Caco-2 (cell line): ENCODE data around the gene COL4A3. TPM values are rescaled to one million over a fixed set of nuclear protein-coding genes. Genes with fewer than 3 reads are reported as not detected.

Experiments
- BruUV-seq: library from RNA; stranded (reverse); fragments of 400-500 nt; replicated peaks from 2 replicates; lab custom pipeline; 2021; lab: Mats Ljungman, UMichigan
- CTCF ChIA-PET: fragments of 300-600 bp; sonication (Branson Sonifier 250); formaldehyde crosslinking; loops from one replicate; lab custom pipeline; 2022; ENCODE audit warnings: antibody characterized with exemption; lab: Charles Lee
- POLR2A ChIA-PET: fragments of 300-600 bp; sonication (Branson Sonifier 250); formaldehyde crosslinking; loops from one replicate; lab custom pipeline; 2022; ENCODE audit warnings: antibody characterized with exemption; lab: Charles Lee
- DNase-seq, 2 experiments: peaks; one replicate each; pipeline versions ENCODE4 v3.0.0 to v3.0.0-alpha.2; 2020 to 2022
- H3K27me3 ChIP-seq: replicated peaks from 2 replicates; pipeline ENCODE4 v1.6.0; 2011; ENCODE audit warnings: low read length; ENCODE audit not compliant: control insufficient read depth, insufficient read depth
- H3K36me3 ChIP-seq: 2 replicates; pipeline ENCODE4 v1.5.1; 2011; ENCODE audit warnings: low read length; ENCODE audit not compliant: control insufficient read depth, insufficient read depth
- H3K4me1 ChIP-seq: fragments of 250-450 bp; sonication (Bioruptor Pico); 2 replicates; pipeline ENCODE4 v1.5.1; 2020; ENCODE audit warnings: mild to moderate bottlenecking
- H3K4me3 ChIP-seq: 2 replicates; pipeline ENCODE4 v1.5.1; 2011; ENCODE audit warnings: low read depth, mild to moderate bottlenecking, control low read depth, low read length
- H3K9me3 ChIP-seq: fragments of 250-450 bp; sonication (Bioruptor Pico); 2 replicates; pipeline ENCODE4 v1.5.1; 2020; ENCODE audit warnings: mild to moderate bottlenecking, moderate library complexity
- H3K27ac Mint-ChIP-seq: one replicate; pipeline ENCODE4 v1.8.0; 2022; ENCODE audit warnings: mixed read lengths; ENCODE audit not compliant: unreplicated experiment
- H3K27me3 Mint-ChIP-seq: one replicate; pipeline ENCODE4 v1.8.0; 2022; ENCODE audit warnings: mixed read lengths; ENCODE audit not compliant: insufficient read depth, unreplicated experiment
- H3K36me3 Mint-ChIP-seq: one replicate; pipeline ENCODE4 v1.8.0; 2022; ENCODE audit warnings: mild to moderate bottlenecking, mixed read lengths; ENCODE audit not compliant: insufficient read depth, unreplicated experiment
- H3K4me1 Mint-ChIP-seq: one replicate; pipeline ENCODE4 v1.8.0; 2022; ENCODE audit warnings: low read depth, mixed read lengths; ENCODE audit not compliant: unreplicated experiment
- H3K4me3 Mint-ChIP-seq: one replicate; pipeline ENCODE4 v1.8.0; 2022; ENCODE audit warnings: mild to moderate bottlenecking, moderate library complexity, mixed read lengths; ENCODE audit not compliant: unreplicated experiment
- H3K9me3 Mint-ChIP-seq: one replicate; pipeline ENCODE4 v1.8.0; 2022; ENCODE audit warnings: mixed read lengths; ENCODE audit not compliant: unreplicated experiment
- intact Hi-C: fragments of 100-400 bp; cut with micrococcal nuclease; formaldehyde crosslinking; loops from one replicate; pipeline ENCODE4 v1.10.0; 2022; ENCODE audit not compliant: unreplicated experiment
- total RNA-seq: library from RNA; stranded (reverse); gene quantifications from 2 replicates; pipeline ENCODE4 v1.2.3, GENCODE V29; 2022
- TF ChIP-seq, protein P1 (sequence below), 2 experiments: fragments of 200-600 bp in 1 of 2; IDR thresholded peaks; 1 replicate in 1 of 2; 2 replicates in 1 of 2; pipeline versions ENCODE4 v1.5.1 to v1.8.0; 2011 to 2022; ENCODE audit warnings: antibody characterized with exemption in 1 of 2, control low read depth in 1 of 2, inconsistent platforms in 1 of 2, low read depth in 1 of 2, low read length in 1 of 2, mild to moderate bottlenecking in 1 of 2, moderate library complexity in 1 of 2; ENCODE audit not compliant: insufficient read depth in 1 of 2, severe bottlenecking in 1 of 2, unreplicated experiment in 1 of 2

COL4A3 gene
- total RNA-seq, 1 experiment from 2014 or later = 4.2 TPM

DNA sequence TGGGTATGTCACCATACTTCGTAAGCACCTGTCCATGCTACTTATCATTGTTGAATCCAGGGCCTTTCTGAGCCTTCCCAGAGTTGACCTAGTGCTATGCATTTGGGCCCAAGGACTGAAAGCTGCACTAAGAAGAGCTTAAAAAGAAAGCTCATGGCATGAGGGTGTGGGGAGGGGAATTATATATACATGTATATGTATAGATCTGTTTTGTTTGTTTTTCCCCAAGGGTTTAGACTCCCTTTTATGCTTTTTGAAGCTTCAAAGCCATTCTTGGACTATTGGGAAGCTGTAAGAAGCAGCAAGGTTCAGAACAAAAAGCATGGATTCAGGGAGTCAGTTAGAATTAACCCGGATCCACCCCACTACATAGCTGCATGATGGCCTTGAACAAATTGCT, 183.9 kb downstream of the COL4A3 start:
- Histone ChIP-seq H3K27me3 (no peaks in the 10 kb centered on the region), H3K4me3 (no peak overlapping the region), H3K4me1 (no peaks in the 10 kb centered on the region), H3K9me3 (no peaks in the 10 kb centered on the region), H3K36me3 (no peaks in the 10 kb centered on the region)
- Mint-ChIP-seq H3K27ac (no peak overlapping the region), H3K9me3 (no peaks in the 10 kb centered on the region), H3K4me1 (no peaks in the 10 kb centered on the region), H3K27me3 (no peaks in the 10 kb centered on the region), H3K4me3 (no peak overlapping the region), H3K36me3 (peaks cover 34% of the 10 kb centered on the region)
- ChIA-PET POLR2A (interaction anchor here (0.6 to 0.7 kb wide), 2 partner anchors 12 to 325 kb away, joined by 3 read pairs; no protein-coding TSS in a partner anchor), CTCF (interaction anchor here (1.0 kb wide), 1 partner anchor 35 kb away, joined by 3 read pairs; no protein-coding TSS in a partner anchor)
- TF ChIP-seq, protein P1, sequence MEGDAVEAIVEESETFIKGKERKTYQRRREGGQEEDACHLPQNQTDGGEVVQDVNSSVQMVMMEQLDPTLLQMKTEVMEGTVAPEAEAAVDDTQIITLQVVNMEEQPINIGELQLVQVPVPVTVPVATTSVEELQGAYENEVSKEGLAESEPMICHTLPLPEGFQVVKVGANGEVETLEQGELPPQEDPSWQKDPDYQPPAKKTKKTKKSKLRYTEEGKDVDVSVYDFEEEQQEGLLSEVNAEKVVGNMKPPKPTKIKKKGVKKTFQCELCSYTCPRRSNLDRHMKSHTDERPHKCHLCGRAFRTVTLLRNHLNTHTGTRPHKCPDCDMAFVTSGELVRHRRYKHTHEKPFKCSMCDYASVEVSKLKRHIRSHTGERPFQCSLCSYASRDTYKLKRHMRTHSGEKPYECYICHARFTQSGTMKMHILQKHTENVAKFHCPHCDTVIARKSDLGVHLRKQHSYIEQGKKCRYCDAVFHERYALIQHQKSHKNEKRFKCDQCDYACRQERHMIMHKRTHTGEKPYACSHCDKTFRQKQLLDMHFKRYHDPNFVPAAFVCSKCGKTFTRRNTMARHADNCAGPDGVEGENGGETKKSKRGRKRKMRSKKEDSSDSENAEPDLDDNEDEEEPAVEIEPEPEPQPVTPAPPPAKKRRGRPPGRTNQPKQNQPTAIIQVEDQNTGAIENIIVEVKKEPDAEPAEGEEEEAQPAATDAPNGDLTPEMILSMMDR (IDR thresholded peaks at IDR 0.05; ENCODE audit: insufficient read depth in 1 of 2, low read depth in 1 of 2, low read length in 1 of 2, severe bottlenecking in 1 of 2, unreplicated experiment in 1 of 2) = no peak
- BruUV-seq = no TSS peak
- DNase-seq = no peak
- intact Hi-C loops = no loop called here

DNA sequence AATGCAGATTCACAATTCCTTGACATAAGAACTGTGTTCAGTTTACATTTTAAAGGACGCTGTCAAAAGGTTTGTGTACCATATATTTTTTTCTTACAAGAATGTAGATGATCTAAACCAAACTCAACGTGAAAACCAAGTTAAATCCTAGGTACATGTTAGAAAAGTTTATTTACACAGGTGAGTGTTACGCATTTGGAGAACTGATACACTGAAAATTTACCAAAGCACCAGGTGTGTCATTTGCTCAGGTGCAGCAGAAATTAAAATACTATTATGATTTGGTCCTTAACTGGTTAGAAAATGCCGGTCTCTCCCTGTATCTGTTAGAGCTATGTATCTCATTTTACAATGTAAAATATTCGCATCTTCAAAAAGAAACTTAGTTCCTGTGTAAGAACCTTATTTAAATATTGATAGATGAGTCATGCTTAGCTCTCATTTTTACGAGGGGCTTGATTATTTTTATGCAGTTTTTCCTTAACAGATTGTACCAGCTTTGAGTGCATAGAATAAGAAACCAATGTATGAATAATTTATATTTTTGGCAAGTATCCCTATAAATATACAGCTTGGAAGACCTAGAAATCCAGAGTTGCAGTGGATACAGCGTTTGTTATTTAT, 185.7 kb downstream of the COL4A3 start:
- TF ChIP-seq, protein P1 (IDR thresholded peaks at IDR 0.05; ENCODE audit: insufficient read depth in 1 of 2, low read depth in 1 of 2, low read length in 1 of 2, severe bottlenecking in 1 of 2, unreplicated experiment in 1 of 2) = no peak
- POLR2A ChIA-PET = no interaction called here
- no TSS peak for BruUV-seq
- Histone ChIP-seq H3K27me3 (no peaks in the 10 kb centered on the region), H3K4me1 (no peaks in the 10 kb centered on the region), H3K4me3 (no peak overlapping the region), H3K36me3 (no peaks in the 10 kb centered on the region), H3K9me3 (no peaks in the 10 kb centered on the region)
- Mint-ChIP-seq H3K9me3 (no peaks in the 10 kb centered on the region), H3K27ac (no peak overlapping the region), H3K27me3 (no peaks in the 10 kb centered on the region), H3K4me1 (no peaks in the 10 kb centered on the region), H3K4me3 (no peak overlapping the region), H3K36me3 (peaks cover 40% of the 10 kb centered on the region)
- intact Hi-C loops = no loop called here
- no peak for DNase-seq
- CTCF ChIA-PET = no interaction called here

DNA sequence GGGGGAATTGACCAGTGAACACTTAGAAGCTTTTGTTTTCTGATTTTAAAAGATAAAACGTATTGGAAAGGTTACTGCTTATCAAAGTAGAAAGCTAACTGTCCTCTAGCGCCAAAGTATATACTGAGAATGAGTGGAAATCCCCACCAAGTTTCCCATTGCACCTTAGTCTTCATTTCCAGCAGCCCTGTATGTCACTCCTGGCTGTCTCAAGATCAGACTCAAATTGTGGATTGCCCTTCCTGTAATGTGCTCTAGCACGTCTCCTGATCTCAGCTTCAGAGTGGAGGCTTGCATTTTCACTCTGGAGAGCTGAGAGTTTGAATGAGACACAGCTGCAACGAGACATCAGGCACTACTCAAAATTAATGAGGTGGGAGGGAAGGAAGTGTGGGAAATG, 187.2 kb downstream of the COL4A3 start:
- Histone ChIP-seq H3K36me3 (no peaks in the 10 kb centered on the region), H3K4me1 (no peaks in the 10 kb centered on the region), H3K27me3 (no peaks in the 10 kb centered on the region), H3K9me3 (no peaks in the 10 kb centered on the region), H3K4me3 (no peak overlapping the region)
- TF ChIP-seq, protein P1 (IDR thresholded peaks at IDR 0.05; ENCODE audit: insufficient read depth in 1 of 2, low read depth in 1 of 2, low read length in 1 of 2, severe bottlenecking in 1 of 2, unreplicated experiment in 1 of 2) = no peak
- DNase-seq = no peak
- ChIA-PET POLR2A (no interaction called here), CTCF (no interaction called here)
- H3K4me1 Mint-ChIP-seq = no peaks in the 10 kb centered on the region
- peaks cover 29% of the 10 kb centered on the region for H3K36me3 Mint-ChIP-seq
- H3K27me3 Mint-ChIP-seq = no peaks in the 10 kb centered on the region
- intact Hi-C loops = no loop called here
- no peak overlapping the region for H3K4me3 Mint-ChIP-seq
- H3K9me3 Mint-ChIP-seq = no peaks in the 10 kb centered on the region
- no TSS peak for BruUV-seq
- H3K27ac Mint-ChIP-seq = no peak overlapping the region
